ENCODE measurements around the gene ICA1.
"Not testable (repeated sequence)": the region's sequence is repeated elsewhere in the genome, so short reads cannot be mapped to it uniquely, and the experiment has no call there.

Gene ICA1

DNA sequence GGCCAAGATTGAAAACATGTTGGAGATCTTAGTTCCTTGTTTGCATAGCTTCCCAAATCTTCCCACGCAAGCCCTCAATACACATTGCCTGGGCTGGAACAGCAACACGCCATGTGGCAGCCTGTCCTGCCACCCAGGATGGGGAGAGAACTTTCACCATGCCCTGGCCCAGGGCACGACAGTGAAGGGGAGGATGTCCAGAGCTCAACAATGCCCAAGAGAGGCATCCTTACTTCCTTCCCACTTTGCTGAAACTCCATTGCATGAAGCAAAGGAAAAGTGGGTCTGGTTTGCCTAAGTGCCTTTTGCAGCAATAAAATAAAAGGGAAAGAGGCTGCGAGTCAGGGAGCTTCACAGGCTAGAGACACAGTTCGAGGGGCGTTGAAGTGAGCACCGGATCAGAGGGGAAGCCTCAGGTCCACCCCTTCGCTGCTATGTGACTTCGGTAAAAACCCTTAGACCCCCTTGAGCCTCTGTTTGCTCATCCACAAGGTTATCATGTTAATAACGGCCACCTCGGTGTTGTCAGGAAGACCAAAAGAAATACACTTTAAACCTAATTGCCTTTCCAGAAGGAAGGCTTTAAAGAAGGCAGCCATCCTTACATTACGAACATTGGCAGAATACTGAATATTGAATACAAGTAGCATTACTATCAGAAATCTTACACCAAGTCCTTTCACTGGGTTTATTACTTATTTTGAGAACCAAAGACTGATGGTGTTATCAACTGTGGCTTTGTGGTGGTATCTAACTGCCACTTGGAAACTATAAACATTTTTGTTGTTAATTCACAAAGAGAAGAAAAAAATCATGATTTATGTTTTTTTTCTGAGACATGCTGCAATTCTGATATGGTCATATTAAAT lies 133.3 kb downstream of the ICA1 start:
- no peak for DNase-seq

DNA sequence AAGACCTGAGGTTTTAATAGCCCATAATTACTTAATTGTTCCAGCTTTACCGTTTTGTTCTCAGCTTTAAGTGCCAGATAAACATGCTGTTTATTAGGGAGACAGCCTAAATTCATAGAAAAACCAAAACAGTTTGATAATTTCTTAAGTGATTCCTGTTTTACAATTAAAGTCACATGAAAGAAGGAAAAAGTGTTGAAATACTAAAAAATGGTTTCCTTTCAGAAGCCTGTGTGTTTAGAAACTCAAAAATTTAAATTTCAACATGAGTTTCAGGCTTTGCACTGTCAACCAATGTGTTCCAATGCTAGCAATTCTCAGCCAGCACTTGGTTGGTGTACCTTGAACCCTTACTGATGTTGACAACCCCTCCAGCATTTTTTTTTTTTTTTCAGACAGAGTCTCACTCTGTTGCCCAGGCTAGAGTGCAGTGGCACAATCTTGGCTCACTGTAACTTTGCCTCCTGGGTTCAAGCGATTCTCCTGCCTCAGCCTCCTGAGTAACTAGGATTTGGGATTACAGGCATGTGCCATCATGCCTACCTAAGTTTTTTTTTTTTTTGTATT lies 135.3 kb downstream of the ICA1 start:
- no peak for DNase-seq

DNA sequence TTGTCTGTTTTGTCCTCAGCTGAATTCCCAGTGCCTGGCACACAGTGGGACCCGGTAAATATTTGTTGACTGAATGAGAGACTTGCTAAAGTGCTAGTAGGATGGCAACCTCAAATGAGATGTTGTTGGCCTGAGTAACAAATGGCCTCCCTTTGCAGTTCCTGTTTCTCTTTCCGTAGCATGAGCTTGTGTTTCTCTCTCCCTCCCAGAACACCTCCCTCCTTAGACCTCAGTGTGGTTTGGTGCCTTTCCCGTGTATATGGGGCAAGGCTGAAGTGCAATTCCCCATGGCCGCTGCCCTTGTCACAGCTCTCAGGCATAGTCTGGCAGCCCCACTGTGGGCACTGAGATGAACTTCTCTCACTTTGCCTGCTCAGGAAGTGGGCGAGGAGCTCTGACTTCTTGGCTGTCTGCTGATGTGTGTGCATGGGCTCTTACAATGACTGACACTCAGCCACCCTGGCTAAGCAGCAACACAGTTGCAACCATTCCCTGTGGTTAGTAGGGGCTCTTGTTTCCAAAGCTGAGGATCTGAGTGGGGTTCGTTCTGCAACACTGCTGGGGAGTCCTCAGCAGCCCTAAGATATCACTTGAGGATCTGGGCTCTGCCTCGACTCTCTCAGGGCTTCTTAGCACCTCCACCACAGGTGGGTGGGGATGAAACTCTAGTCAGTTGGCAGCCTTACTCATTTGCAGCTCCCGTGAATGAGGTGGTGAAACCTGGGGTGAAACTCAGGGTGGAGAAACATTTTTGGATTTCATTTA lies 136.1 kb downstream of the ICA1 start:
- no peak for DNase-seq

DNA sequence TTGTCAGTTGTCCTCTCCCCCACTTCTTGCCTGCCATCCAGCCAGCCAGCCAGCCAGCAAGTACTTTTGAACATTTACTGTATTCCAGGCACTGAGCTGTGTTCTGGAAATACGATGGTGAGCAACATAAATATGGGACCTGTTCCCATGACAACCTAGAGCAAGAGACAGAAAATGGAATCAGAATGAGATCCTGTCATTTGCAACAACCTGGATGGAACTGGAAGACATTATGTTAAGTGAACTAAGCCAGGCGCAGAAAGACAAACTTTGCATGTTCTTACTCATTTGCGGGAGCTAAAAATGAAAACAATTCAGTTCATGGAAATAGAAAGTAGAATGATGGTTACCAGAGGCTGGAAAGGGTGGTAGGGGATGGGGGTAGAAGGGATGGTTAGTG lies 140.7 kb downstream of the ICA1 start:
- no peak for DNase-seq

DNA sequence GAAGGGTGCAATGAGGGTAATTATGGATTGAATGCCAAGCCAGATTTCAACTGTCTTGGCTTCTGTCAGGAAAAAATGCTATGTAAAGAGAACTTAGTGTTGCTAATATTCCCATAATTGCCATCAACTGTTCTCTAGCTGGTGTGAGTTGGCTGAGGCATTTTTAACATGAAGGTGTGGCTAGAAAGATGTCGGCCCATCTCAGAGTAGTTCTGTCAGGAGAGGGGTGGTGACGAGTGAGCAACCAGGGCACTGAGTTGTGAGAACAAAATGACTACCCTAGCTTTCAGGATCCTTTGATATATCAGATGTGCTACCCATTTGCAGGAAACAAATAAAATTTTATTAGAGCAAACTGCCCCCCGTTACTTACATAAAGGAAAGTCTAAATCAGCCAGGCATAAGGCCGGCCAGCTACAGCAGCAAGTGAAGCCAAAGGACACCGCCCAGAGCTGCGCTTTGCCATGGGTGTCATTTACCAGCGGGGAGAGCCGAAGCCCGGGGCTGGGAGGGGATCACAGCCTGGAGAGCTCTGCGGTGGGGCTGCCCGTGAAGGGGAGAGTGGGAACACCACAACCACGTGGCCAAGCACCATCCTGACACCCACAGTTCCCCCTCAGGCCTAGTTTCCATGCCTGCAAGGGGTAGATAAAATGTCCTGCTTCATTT lies 141.4 kb downstream of the ICA1 start:
- no peak for DNase-seq

DNA sequence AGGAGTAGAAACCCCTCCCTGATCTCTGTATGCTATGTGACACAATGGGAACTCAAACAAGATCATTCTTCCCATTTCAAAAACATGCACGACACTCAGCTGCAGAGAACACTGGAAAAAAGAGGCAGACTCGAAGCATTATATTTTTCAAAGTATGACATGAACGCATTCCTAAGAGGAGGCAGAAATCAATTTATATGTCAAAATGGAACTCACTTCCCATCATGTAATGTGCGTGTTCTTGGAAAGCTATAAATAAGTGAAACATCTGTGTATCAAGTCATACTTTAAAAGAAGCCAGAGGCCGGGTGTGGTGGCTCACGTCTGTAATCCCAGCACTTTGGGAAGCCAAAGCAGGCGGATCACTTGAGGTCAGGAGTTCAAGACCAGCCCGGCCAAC lies 142.7 kb downstream of the ICA1 start:
- DNase-seq = no peak

DNA sequence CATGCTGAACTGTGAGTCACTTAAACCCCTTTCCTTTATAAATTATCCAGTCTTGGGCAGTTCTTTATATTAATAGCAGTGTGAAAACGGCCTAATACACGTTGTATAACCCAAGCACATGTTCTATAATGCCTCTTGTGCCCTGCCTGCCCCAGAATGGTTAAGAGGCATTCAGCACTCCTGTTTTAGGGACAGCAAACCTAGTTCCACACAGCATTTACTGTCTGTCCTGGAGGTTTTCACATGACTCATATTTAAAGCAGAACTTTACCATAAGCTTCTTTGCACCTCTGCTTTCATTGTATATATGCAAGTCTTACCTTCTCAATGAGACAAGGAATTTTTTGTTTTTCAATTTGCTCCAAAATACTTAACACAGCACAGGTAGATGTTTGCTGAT lies 144.8 kb downstream of the ICA1 start:
- no peak for DNase-seq

DNA sequence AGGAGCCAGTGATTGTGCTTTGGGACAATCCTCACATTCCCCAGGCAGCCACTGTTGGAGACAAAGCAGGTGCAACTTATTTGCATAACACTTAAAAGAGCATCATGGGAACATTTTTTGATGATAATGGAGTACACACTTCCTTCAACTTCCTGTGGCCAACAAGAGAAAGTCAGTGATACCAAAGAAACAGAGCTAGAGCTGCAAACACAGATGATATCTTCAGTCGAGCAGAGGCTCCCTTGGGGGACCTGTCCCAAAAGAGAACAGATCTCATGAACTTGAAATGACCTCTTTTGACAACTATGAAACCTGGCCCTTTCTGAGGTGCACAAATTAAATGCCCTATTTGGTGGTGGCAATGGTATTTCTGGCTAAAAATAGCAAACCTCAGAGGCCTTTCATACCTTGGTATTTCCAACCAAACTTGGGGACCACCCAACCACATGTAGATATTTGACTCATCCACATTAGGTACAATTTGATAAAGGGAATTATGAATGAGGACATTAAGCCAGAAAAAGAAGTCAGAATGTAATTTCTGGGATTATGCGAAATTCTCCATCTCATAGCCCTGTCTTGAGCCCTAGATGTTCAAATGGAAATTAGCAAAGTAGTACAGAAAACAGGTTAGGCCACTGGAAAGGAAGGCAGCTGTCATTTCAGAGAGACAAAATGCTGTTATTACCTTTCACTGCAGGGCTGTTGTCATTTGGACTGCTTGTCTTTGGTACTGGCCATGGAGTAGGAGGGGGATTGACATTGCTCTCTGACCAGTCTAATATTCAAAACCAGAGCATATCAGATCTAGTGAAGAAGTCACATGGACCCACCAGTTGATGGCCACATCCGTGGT lies 146.2 kb downstream of the ICA1 start:
- DNase-seq = no peak

DNA sequence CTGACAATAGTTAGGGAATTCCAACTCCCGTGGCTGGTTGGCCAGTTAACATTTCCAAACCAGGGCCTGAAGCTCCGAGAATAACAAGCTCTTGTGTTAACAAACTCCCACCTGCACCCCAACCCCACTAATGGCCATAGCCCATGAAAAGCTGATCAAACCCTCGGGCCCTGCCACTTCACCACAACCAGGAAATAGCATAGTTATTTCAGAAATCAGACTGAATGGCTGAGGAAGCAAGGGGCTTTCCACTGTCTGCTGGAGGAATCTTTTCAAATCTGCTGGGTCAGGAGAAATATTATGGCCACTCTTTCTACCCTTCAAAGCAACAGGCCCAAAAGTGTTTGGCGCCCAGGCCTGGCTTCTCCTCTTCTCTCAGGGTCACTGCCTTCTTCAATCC lies 147.8 kb downstream of the ICA1 start:
- no peak for DNase-seq

DNA sequence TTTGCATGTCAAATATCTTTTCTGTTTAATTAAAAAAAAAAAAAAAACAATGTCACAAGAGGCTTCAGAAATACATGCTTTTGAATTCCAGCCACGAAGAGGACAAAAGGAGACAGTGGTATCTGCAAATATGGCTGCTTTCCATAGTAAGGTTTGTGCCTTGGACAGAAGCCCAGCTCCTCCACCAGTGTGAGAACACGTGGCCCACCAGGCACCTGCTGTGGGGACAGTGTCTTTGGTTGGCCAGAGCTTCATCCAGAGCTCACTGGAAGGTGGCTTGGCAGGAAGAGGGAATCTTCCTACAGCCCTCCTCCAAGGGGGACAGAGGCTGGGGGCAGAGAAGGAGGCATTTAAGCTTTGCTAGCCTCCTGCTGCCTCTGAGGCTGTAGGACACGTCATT lies 148.8 kb downstream of the ICA1 start:
- DNase-seq = no peak

DNA sequence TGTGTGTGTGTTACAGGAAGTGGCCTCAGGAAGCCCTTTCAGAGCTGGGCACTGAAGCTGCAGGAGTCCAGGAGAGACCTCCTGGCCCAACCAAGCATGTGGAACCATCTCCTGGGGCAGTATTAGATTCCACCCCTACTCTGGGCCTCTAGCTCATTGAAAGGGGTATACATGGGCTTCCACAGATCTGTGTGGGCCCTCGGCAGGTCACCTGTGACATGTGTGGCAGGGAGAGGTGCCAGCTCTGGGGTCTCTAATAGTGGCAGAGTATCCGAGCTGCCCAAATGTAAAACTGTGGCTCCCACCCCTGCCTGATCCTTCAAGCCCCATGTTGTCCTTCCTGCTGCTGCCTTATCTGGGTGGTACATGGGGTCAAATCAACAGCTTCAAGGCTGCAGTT lies 149.3 kb downstream of the ICA1 start:
- DNase-seq = no peak

DNA sequence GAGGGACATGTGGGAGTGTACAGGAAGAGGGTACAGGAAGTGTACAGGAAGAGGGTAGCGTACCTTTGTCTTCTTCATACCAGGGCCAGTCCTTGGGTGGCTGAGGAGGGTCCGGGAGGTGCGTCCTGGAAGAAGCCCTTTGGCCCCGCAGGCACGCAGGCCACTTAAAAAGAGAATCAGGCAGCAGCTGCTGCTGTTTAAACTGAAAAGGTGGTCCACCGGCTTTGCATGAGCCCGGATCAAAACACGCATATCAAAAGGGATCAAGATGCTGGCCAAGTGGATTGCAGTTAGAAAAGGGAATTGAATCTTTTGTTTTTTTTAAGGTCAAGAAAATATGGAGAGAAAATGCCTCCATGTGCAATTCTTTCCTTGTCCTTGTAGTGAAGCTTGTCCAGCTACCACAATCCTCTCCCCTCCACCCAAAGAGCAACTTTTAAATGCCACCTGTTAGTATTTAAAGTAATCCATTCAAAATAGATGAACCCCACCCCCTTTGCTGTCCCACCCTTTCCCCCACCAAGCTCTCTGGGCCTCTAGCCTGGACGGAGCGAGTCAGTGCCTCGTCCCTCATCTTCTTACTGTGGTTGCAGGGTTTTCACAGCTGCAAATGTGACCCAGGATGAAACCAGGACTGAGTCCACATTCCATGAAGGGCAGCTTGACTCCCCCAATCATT lies 150.5 kb downstream of the ICA1 start:
- DNase-seq = no peak

DNA sequence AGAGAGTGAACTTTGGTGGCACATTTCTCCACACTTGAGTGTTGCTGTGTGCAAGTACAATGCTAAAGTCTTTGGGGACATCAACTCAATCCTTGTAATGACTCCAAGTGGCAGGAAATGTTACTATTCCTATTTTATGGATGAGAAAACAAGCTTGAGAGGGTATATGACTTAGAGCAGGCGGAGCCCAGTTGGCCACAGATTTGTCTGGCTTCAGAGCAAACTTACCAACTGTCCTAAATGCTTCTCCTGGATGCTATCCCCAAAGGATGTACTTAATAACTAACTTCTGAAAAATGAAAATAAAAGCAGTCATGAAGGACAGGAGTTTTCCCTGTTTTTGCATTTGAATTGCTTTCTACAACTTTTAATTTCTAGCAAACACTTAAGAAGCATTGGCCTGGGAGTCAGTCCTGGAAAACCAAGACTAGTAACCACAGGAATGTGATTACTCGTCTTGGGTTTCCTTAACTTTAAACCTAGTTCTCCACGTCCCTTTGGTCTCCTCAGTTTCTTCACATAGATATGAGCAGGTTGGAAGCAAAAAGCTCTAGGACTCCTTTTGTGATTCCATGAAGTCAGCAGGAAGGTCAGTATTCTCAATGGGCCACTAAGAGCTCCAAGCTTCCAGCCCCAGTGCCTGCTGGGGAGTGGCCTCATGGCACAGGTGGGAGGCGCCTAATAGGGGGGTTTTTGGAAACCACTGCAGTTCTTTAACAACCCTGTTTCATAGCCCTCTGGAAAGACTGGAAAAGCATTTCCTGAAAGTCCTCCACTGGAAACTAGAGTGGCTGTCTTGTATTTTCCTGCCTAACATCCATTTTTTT lies 152.6 kb downstream of the ICA1 start:
- no peak for DNase-seq

DNA sequence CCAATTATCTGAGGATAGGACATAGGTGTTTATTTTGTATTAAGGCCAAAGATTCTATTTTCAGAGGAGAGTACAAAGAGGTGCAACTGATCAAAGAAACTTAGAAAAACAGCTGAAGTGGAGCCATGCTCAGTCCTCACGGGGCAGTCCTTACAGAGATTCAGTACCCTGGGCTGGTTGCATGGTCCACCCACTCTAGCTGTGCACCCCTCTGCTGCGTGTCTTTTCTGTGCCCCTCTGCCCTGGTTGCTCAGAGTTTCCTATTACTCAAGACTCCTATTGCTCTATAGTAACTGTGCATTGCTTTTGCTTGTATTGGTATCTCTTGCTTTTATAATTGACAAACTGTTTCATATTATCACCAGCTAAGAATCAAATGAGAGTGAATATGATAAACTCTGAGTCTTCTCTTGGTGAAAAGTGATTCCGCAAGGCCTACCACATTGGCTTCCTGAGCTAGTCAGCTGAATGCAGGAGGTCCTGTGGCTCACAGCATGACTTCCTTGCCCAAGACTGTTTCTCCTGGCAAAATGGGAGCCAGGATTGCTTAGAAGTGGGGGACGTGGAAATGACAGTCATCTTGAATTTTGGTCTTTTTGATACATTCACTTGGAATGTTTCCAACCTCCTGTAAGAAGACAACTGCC lies 156.4 kb downstream of the ICA1 start:
- DNase-seq = no peak

DNA sequence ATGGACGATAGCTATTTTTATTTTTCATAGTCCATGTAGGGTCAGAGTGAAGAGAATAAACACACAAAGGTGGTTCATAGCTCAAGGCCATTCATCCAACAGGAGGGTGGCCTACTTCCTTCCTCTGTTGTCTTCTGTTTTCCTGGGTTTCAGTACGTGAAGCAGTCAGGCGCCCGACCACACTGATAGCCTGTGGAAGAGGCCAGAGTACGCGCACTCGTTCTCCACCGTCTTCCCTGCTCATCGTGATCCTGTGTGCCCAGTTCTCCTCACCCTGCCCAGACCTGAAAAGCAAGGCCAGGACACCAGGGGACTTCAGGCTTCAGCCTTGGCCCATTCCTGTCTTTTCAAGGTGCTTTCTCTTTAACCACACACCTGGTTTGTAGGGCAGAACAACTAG lies 158.7 kb downstream of the ICA1 start:
- no peak for DNase-seq

DNA sequence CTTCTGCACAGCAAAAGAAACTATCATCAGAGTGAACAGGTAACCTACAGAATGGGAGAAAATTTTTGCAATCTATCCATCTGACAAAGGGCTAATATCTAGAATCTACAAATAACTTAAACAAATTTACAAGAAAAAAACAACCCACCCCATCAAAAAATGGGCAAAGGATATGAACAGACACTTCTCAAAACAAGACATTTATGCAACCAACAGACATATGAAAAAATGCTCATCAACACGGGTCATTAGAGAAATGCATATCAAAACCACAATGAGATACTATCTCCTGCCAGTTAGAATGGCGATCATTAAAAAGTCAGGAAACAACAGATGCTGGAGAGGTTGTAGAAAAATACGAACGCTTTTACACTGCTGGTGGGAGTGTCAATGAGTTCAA lies 160.7 kb downstream of the ICA1 start:
- DNase-seq = not testable (repeated sequence)

DNA sequence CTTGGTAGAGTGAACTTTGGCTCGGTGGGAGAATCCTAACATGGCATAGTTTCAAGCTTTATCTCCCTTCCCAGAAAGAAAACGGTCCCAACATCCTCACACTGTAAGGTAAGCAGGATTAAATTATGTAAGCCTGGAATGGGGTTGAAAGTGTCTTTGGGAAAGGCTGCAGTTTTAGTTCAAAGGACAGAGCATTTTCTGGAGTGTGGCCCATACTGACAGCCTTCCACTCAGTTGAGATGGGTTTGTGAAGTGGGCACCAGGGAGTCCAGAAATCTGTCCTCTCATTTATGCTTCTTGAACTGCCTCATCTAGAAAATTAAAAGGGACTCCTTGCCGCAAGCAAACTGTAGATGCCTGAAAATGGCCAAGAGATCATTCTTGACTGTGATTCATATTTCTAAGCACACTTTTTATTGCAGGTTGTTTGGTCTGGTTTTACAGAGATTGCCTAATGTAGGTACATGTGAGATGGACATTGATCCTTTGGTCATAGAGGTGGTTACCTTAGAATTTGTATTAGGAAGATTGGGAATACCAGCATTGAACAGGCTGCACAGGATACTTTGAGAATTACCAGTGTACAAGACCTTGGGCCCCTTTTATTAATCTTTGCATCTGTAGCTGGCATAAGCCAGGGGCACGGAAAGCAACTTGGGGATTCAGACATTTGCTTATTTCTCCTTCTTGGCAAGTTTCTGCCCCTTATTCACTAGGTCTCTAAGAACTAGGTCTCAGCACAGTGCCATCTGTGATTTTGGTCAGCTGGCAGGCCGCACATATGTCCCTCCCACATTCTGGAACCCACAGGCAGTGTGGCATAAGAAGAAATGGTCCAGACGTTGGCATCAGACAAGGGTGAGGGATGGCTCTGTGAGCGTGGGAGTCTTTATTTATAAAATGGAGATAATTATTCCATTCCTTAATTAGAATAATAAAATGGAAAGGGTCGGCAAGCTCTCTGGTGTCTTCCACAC lies 167.5 kb downstream of the ICA1 start:
- DNase-seq = no peak

DNA sequence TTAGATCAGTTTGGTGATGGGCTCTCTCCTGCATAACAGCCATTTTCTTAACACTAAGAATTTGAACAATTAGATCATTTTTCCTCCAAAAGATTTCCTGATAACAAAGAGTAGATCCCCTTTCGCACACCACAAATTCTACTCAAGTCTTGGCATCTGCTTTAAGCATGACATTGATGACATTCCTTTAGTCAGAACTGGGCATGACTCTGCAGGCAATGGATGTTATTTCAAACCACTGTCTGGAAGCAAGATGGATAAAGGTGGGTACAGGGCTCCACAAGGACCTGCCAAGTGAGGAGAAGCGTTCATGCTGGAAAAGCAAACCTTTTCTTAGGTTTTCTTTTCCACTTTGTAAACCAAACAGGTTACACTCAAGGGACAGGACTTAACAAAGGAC lies 169.8 kb downstream of the ICA1 start:
- no peak for DNase-seq
